HG03520 (cell line): ENCODE measurements around the gene PRKCZ.

ENCODE experiments used
- ATAC-seq: cut with Tn5 transposase; IDR thresholded peaks from one replicate; pipeline ENCODE4 v1.9.1; 2021; ENCODE audit warnings: mild to moderate bottlenecking, moderate library complexity; ENCODE audit not compliant: unreplicated experiment

The PRKCZ gene

DNA sequence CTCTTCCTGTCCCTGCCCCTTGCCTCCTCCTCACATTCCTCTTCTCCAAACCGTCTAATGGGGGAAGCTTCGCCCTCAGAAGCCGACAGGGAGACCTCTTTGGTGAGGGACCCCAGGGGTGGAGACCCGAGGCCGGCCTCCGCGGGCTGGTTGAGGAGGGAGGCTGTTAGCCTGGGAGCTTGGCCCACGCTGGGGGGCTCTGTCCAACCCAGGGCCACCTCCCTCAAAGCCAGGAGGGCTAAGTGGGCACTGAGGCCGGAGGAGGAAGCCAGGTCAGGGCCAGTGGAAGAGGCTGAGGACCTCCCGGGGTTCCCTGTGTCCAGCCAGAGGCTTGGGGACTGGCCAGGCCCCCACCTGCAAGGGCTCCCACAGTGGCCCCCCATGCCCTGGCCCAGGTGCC lies 25.8 kb upstream of the PRKCZ start:
- no peak for ATAC-seq

DNA sequence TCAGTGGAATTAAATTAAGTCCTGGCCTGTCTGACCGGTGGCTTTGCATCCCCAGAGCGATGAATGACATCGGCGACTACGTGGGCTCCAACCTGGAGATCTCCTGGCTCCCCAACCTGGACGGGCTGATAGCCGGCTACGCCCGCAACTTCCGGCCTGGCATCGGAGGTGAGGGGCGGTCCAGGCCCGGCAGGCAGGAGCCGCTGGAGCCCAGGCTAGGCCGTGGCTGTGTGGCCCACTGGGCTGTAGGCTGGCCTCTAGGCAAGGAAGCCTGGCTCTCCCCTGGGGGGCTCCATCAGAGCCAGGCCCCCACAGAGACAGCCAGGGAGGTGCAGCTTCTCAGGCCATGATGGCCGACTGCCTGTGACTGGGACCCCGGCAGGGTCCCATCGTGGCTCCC lies 25.3 kb upstream of the PRKCZ start:
- ATAC-seq: no peak

DNA sequence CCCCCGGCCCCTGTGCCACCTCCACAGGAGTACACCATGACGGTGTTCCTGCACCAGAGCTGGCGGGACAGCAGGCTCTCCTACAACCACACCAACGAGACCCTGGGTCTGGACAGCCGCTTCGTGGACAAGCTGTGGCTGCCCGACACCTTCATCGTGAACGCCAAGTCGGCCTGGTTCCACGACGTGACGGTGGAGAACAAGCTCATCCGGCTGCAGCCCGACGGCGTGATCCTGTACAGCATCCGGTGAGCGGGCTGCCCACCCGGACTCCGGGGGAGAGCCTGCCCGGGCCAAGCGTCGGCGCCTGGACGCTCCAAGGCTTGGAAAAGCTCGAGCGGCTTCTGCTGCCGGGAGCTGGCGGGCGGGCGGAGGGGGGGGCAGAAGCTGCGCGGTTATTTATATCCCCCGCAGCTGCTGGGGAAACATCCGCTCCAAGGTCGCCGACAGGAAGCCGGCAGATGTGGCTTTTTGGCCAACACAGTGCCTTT lies 24.7 kb upstream of the PRKCZ start:
- ATAC-seq: no peak

DNA sequence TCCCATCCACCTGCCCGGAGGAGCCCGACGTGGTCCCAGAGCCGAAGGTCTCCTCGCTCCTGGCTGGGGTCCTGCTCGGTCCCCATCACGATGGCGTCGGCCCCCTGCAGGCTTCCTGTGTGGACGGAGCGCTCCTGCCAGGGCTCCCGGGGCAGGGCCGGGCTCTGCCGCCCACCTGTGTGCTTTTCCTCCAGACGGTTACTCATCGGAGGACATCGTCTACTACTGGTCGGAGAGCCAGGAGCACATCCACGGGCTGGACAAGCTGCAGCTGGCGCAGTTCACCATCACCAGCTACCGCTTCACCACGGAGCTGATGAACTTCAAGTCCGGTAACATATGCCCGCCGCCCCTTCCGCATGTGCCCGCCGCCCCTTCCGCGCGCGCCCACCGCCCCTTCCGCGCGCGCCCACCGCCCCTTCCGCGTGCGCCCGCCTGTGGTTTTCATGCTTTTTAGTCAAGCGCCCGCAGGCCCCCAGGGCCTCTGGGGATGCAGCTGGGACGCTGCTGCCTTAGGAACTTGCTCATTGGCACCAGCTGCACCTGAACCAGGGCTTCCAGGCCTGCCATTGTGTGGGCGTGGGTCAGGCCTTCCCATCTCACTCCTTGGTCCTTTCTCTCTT lies 22.1 kb upstream of the PRKCZ start:
- ATAC-seq: no peak

DNA sequence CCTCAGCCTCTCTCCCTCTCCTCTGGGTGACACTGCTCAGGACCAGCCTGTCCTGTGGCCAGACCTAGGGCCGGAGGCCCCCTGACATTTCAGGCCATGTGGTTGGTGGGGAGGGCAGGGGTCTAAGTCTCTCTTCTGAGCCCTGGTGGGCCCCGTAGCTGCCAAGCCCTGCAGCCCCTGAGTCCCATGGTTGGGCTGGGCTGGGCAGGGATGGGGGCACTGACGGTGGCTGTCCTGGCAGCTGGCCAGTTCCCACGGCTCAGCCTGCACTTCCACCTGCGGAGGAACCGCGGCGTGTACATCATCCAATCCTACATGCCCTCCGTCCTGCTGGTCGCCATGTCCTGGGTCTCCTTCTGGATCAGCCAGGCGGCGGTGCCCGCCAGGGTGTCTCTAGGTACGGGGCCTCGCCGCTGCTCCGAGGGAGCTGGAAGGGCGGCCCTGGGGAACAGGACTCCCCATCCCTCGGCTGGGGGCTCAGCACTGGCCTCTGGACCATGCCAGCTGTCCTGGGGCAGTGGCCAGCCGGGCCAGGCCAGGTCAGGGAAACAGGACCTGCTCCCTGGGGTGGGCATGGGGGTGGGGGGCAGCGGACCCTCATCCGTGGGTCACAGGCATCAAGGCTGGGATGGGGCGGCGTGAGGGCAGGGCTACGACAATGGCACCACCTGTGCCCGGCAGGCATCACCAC lies 21.2 kb upstream of the PRKCZ start:
- no peak for ATAC-seq

DNA sequence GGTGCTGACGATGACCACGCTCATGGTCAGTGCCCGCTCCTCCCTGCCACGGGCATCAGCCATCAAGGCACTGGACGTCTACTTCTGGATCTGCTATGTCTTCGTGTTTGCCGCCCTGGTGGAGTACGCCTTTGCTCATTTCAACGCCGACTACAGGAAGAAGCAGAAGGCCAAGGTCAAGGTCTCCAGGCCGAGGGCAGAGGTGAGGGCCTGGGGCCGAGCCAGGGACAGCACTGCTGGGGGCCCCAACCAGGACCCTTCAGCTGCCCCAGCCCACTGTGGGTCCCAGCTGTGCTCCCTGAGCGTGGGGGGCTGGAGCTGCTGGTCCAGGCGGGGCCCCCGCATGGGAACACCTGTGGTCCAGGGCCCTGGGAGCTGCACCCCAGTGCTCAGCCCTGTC lies 20.6 kb upstream of the PRKCZ start:
- no peak for ATAC-seq

DNA sequence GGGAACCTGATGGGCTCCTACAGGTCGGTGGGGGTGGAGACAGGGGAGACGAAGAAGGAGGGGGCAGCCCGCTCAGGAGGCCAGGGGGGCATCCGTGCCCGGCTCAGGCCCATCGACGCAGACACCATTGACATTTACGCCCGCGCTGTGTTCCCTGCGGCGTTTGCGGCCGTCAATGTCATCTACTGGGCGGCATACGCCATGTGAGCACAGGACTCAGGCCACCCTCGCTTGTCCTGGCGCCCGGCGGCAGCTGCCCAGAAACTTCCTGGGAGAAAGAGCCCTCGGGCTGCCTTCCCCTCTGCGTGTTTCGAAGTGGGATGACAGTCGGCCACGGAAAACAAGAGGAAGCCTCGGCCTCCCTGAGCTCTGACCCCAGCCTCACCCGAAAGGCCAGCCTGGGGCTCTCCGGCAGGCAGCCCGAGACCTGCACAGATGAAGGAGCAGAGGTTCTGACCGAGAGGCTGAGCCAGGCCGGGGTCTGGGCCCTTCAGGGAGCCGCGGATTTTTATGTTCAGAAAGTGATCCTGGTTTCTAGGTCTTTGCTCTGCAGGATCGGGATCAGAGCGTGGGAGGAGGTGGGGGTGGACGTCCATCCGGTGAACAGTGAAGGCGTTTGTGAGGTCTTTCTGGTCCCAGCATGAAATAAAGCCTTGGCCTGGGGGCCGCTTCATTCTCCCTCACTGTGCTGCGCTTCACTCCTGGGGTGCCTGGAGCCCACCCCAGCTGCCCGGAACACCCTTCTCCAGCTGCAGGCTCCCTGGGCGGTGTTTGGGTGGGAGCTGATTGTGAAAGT lies 19.9 kb upstream of the PRKCZ start:
- no peak for ATAC-seq

DNA sequence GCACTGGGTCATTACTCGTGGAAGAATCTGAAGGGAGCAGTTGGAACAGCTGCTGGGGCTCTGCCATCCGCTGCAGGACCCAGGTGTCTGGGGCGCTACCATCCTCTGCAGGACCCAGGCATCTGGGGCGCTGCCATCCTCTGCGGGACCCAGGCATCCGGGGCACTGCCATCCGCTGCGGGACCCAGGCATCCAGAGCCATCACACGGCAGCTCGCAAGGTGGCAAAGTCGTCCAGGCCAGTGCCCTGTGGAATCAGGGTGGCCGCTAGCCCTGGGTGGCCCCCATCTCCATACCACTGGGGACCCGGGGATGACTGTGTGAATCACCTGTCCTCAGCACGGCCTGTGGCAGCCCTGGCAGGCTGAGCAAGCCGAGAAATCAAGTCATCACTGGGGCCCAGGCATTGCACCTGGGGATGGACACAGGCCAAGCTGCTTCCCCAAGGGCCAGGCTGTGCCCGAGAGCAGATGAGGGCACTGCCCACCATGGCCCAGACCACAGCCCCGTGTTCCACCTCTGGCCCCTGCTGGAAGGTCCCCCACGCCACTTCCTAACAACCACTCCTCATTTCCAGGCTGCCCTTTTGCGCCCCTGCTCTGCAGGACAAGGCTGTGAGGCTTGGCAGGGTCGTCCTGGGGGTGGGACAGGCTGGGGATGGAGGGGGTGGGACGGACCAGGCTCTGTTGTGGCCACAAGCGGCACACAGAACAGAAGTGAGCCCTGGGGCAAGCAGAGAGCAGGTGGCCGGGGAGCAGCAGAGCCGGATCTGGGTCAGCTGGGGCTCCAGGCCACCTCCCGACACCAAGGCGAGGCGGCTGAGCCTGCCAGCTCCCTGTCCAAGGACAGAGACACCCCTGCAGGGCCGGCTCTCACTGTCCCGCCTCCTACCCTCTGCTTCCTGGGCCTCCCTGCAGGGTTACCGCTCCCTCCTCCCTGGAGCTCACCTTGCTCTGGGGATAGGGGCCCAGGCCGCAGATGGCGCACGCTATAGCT lies 18.4 kb upstream of the PRKCZ start:
- no peak for ATAC-seq

DNA sequence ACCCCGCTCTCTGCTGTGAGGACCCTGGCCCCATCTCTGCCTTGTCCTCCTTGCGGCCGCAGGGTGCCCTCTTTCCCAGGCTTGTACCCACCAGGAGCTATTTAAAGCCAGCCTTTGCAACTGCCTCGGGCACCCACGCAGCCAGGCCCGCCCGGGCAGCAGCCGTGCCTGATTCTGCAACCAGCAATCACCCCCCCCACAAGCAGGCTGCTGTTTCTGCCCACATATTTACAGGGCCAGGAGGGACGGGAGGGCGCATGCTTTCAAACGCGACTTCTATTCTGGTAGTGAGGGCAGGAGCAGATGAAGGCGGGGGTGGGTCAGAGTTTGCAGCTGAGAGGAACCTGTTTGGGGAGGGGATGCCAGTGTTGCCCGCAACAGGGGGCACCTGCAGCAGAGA lies 17.5 kb upstream of the PRKCZ start:
- ATAC-seq: no peak

DNA sequence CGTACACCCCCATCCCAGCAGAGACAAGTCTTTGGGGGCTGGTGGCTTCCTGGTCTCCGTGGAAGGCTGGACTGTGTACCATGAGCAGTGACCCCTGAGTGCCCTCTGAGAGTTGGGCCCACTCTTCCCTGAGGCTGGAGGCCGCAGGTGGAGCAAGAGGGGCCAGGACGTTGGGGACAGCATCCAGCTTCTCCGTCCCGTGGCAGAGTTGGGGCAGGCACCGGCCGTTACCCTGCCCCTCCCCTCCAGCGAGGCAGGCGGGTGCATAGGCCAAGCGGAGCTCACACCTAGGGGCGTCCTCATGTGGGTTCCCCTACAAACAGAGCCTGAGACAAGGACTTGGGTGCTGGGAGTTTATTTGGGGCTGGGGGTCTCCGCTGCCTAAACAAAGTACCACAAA lies 17.0 kb upstream of the PRKCZ start:
- ATAC-seq: no peak

DNA sequence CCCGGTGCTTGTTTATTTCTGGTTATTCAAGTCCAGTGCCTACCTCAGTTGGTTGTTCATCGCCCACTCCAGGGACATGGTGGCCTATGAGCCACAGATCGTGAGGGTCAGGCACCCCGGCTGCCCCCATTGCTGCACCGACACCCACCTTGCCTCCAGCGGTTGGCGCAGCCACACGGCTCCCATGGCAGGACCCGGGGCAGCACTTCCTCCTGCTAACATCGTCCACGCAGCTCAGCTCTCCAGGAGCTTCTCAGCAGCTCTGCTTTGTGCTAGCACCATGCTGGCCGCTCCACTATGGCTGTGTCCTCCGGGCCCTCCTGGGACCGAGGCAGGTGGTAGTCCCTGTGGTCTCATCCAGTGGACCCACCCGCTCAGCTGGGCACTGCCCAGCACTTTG lies 13.9 kb upstream of the PRKCZ start:
- ATAC-seq: no peak

DNA sequence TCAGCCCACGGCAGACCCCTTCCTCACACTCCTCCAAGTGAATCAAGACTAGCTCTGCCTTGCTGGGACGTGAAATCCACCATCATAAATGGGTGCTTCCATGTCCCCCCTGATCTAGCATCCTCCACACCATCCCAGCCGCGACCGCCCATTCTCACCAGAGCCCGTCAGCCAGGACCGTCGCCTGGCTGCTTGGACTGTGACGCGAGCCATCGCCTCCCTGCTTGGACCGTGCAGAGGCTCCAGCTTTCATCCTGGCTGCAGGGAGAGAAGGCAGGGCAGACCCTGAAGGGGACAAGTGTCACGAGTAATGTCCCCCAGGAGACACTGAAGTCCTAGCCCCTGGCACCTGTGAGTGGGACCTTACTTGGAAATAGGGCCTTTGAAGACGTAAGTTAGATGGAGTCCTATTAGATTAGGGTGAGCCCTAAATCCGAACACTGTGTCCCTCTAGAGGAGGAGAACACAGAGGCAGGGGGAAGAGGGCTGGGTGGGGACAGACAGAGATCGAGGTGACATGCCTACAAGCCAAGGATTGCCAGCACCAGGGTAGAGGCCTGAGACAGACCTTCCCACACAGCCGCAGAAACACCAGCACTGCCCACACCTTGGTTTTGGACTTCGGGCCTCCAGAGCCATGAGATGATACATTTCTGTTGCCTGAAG lies 12.8 kb upstream of the PRKCZ start:
- ATAC-seq: no peak

DNA sequence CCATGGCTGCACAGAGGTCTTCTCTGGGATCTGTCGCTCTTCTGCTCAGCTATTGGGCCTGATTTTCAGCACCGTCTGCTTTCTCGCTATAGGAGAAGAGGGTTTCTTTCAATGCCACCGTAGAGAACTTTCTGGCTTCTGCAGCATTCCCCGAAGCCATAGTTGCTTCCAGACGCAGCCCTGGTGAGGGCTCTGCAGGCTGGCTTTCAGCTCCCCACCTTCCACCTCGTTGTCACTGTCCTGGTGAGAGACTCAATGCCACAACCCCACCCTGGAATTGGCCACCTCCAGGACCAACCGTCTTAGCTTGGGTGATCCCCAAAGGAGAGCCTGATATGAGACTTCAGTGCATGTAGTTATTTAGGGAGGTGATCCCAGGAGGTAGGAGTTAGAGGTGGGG lies 12.0 kb upstream of the PRKCZ start:
- no peak for ATAC-seq

DNA sequence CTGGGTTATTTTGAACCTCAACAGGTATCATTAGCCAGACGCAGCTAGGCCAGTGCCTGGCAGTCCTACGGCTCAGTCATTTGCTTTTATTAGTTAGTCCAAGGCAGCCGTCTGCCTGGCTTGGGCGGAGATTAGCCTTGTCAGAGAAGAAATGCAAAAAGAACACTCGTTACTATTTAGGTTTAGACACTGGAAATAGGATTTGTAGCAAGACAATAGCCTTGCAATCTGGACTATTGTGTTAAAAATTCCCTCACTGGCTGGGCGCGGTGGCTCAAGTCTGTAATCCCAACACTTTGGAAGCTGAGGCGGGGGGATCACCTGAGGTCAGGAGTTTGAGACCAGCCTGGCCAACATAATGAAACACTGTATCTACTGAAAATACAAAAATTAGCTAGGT lies 11.0 kb upstream of the PRKCZ start:
- ATAC-seq: no peak

DNA sequence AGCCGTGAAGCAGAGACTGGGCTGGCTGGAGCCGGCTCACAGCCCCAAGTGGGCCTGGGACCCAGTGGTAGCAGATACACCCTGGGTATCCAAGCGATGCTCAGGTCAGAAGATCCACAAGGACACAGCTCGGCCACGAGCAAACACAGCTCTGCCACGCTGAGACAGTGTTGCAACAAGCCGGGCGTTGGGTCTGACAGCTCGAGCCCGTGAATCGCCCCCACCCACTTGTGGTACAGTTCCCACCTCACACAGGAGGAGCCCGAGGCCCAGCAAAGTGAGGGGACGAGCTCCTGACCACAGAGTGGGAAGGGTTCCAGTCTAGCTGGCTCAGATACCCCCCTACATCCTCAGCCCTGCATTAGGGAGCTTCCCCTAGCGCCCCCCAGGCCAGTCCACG lies 8.9 kb upstream of the PRKCZ start:
- ATAC-seq: no peak

DNA sequence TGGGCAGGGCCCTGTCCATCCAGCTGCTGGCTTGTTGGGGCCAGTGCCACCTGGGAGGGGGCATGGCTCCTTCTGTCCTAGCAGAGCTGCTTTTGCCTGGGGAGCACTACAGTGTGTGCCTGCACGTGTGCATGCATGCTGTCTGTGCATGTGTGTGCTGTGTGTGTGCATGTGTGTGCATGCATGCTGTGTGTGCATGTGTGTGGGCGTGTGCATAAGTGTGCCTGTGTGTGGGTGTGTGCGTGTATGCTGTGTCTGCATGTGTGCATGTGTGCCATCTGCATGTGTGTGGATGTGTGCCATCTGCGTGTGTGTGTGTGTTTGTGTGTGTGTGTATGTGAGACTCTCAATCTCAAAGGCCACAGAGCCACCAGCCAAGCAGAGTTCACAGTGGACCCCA lies 8.3 kb upstream of the PRKCZ start:
- ATAC-seq: no peak

DNA sequence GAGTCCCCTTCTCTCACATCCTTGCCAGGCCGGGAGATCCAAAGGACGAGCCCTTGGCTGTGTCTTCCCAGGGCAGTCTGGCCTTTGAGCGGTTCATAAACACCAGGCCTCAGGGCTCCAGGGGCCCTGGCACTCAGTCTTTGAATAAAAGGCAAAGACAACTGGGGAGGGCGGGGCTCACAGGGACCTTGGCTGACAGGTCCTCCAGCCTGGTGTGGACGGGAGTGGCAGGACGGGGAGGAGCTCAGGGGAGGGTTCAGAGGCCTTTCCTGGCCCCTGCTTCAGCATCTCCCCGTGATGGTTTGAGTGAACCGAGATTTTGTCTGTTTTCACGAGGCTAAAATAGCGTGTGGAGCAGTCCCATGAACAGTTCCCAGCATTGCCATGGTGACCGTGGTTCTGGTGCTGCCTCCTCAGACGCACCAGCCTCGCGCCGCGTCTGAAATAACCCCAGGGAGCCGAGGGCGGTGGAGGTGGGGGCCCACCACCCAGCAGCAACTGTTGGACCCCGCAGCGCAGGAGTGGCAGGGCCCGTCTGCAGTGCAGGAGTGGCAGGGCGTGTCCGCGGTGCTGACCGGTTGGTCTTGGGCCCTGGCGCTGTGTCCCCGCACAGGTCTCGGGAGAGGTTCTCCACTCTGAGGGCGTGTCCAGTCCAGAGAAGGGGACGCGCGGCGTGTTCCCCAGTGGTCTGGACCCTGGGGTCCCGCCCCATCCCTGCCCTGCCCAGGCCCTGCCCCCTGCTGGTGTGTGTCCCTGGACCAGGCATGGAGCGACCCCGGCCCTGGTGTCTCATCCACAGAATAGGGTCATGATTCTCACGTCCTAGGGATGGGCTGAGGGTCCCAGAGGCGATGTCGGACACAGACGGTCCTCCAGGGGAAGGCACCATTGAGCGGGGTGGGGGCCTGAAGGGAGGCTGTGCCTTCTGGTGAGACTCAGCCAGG lies 7.1 kb upstream of the PRKCZ start:
- no peak for ATAC-seq

DNA sequence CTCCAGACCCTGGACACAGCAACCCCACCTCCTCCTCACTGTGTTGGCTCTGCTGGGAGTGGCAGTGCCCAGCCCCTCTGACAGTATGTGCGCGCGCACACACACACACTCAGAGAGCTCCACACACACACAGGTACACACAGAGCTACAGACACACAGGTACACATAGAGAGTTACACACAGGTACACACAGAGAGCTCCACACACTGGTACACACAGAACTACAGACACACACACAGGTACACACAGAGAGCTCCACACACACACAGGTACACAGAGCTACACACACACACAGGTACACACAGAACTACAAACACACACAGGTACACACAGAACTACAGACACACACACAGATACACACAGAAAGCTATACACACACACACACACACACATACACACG lies 6.3 kb upstream of the PRKCZ start:
- no peak for ATAC-seq
